Psoas muscle (tissue), 8 donors: ENCODE measurements around the gene AUTS2. TPM values are rescaled to one million over a fixed set of nuclear protein-coding genes. Genes with fewer than 3 reads are reported as not detected.

Source experiments
- ATAC-seq, 4 donors: fragments of 200-7000 bp; cut with Tn5 transposase; one replicate each; pipeline ENCODE4 v1.9.1; 2020; ENCODE audit warnings: moderate library complexity in 3 of 4, mild to moderate bottlenecking in 2 of 4
- DNase-seq, 2 donors: peaks; one replicate each; pipeline ENCODE4 v3.0.0-alpha.2; 2020
- H3K27ac ChIP-seq: fragments of 200-600 bp; one replicate; pipeline ENCODE4 v1.8.0; 2022
- H3K27me3 ChIP-seq, 3 donors: fragments of 200-600 bp in 1 of 3; one replicate each; pipeline versions ENCODE4 v1.6.1 to v1.8.0; 2013 to 2022; ENCODE audit warnings: low read length in 2 of 3, mild to moderate bottlenecking in 2 of 3, moderate library complexity in 1 of 3; ENCODE audit not compliant: insufficient read depth in 3 of 3
- H3K36me3 ChIP-seq, 2 donors: fragments of 200-600 bp in 1 of 2; one replicate each; pipeline versions ENCODE4 v1.6.1 to v1.8.0; 2013 to 2022; ENCODE audit warnings: low read depth in 1 of 2, mild to moderate bottlenecking in 1 of 2, moderate library complexity in 1 of 2; ENCODE audit not compliant: insufficient read depth in 1 of 2
- H3K4me1 ChIP-seq: fragments of 200-600 bp; one replicate; pipeline ENCODE4 v1.8.0; 2022
- H3K4me3 ChIP-seq: fragments of 200-600 bp; one replicate; pipeline ENCODE4 v1.8.0; 2022; ENCODE audit warnings: mild to moderate bottlenecking
- H3K9me3 ChIP-seq: fragments of 200-600 bp; one replicate; pipeline ENCODE4 v1.8.0; 2022
- CTCF ChIP-seq: fragments of 200-600 bp; IDR thresholded peaks from one replicate; pipeline ENCODE4 v1.8.0; 2022; ENCODE audit warnings: antibody characterized with exemption
- WGBS, 3 donors: extraction: QIAGEN DNeasy Blood & Tissue Kit; methylation state at CpG; one replicate each; pipeline versions ENCODE4 v1.1.6 to v1.1.7; 2013; 5-methylcytosine and 5-hydroxymethylcytosine counted together
- intact Hi-C, 2 donors: fragments of 100-400 bp; cut with DNase I; formaldehyde crosslinking; loops; one replicate each; pipeline versions ENCODE4 v1.11.0 to v1.14.2; 2022
- polyA plus RNA-seq, 3 donors: library from polyadenylated mRNA; stranded (reverse); fragments of 200-250 nt; gene quantifications; one replicate each; pipeline ENCODE4 v1.2.3, GENCODE V29; 2013
- total RNA-seq, 4 donors: library from RNA; stranded (reverse); fragmentation: NEBNext Ultra II Directional in 2 of 4; extraction: Animal tissue kit (Norgen Biotek cat#: 25700) in 2 of 4; gene quantifications; one replicate each; pipeline versions ENCODE4 v1.2.1 to v1.2.4, GENCODE V29; 2021 to 2023
- donor health status: healthy with polysubstance abuse.
- donor health status: DM: no; HTN: no; CAD: no; lungs with moderate emphysema.
- donor health status: Bipolar disorder and iron deficiency.
- donor health status: healthy.
- donor health status: DM: yes; HTN: yes; CAD: no.
- donor health status: DM: no; HTN: no; CAD: no.
- donor health status: DM: no; HTN: no; CAD: no.
- donor health status: DM: yes; HTN: yes; CAD: no.

Gene AUTS2
- total and polyA plus RNA-seq, 7 donors, result 5.0 to 33.5 (median 14.3) TPM

DNA sequence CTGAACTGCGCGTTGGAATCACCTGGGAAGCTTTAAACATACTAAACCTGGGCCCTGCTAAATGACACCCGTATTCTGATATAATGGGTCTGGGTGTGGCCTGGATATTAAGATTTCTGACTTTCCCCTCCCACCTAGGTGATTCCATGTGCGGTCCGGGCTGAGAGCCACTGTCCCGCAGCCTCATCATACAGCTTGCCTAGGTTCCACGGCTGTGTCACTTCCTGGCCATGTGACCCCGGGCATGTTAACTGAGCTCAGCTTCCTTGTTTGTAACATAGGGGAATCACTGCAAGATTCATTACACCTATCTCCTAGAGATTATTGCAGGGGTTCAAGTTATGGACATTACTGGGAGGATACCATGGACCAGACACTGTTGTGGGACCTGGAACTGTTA is 1061.0 kb downstream of the AUTS2 start:
- DNase-seq, result no peak
- WGBS, 3 donors, result 90 to 94% (median 92%) methylated on average over 8 of the region's 8 CpGs
- H3K4me1 ChIP-seq, result peaks cover 26% of the 10 kb centered on the region
- no peaks in the 10 kb centered on the region for H3K27me3 ChIP-seq
- no peak for ATAC-seq
- H3K27ac ChIP-seq, result no peak overlapping the region
- H3K9me3 ChIP-seq, result no peaks in the 10 kb centered on the region
- intact Hi-C loops, result loop anchor here in 1 of 2 donors (10.0 kb wide), 1 partner anchor 114 kb away; no protein-coding TSS in a partner anchor
- no peak overlapping the region for H3K4me3 ChIP-seq
- no peak for TF ChIP-seq CTCF
- H3K36me3 ChIP-seq, result no peaks in the 10 kb centered on the region

- no peak for TF ChIP-seq CTCF
- H3K9me3 ChIP-seq, result no peaks in the 10 kb centered on the region
- ATAC-seq (no peak), DNase-seq (no peak)
- intact Hi-C loops, result no loop called here
- H3K4me1 ChIP-seq, result peaks cover 26% of the 10 kb centered on the region
- no peaks in the 10 kb centered on the region for H3K36me3 ChIP-seq
- no peak overlapping the region for H3K27ac ChIP-seq
- no peak overlapping the region for H3K4me3 ChIP-seq
- 90 to 93% (median 92%) methylated on average over 10 of the region's 10 CpGs for WGBS, 3 donors
- H3K27me3 ChIP-seq, result no peaks in the 10 kb centered on the region
These were observed 1062.0 kb downstream of the AUTS2 start for GRCh38 chr7:70660154-70660818.

- intact Hi-C loops, result no loop called here
- no peak for ATAC-seq
- H3K9me3 ChIP-seq, result no peaks in the 10 kb centered on the region
- H3K4me1 ChIP-seq, result peaks cover 21% of the 10 kb centered on the region
- no peaks in the 10 kb centered on the region for H3K27me3 ChIP-seq
- no peak overlapping the region for H3K27ac ChIP-seq
- H3K36me3 ChIP-seq, result no peaks in the 10 kb centered on the region
- no peak for TF ChIP-seq CTCF
- no peak overlapping the region for H3K4me3 ChIP-seq
- no peak for DNase-seq
- 93 to 99% (median 97%) methylated on average over 3 of the region's 3 CpGs for WGBS, 3 donors
These were observed 1062.5 kb downstream of the AUTS2 start for GRCh38 chr7:70660819-70661191.

DNA sequence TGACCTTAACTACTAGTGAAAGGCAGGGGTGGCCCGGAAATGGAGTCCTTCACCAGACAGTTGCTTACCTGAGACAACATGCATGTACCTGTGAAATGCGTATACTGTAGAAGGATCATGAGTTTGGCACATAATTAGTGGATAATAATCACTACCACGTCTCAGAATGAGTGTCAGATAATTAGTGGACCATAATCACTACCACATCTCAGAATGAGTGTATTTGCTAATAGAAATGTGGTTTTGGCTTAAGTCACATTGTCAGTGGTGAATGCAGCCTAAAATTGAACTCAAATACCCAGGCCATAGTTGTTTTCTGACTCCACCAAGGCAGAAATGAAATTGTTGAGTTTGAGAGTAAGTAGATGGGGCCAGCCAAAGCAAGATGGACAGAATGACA is 1065.4 kb downstream of the AUTS2 start:
- no peak for ATAC-seq
- no peak for DNase-seq
- intact Hi-C loops, result no loop called here
- Histone ChIP-seq H3K9me3 (no peaks in the 10 kb centered on the region), H3K36me3 (no peaks in the 10 kb centered on the region), H3K4me3 (no peak overlapping the region), H3K27me3 (no peaks in the 10 kb centered on the region), H3K27ac (no peak overlapping the region), H3K4me1 (peaks cover 11% of the 10 kb centered on the region)
- WGBS, 3 donors, result 63 to 65% (median 64%) methylated on average over 3 of the region's 3 CpGs
- no peak for TF ChIP-seq CTCF

GRCh38 chr7:70665997-70666396 is 1067.7 kb downstream of the AUTS2 start:
- WGBS, 3 donors, result 77 to 97% (median 79%) methylated on average over 2 of the region's 2 CpGs
- ATAC-seq (no peak), DNase-seq (no peak)
- intact Hi-C loops, result no loop called here
- no peaks in the 10 kb centered on the region for H3K36me3 ChIP-seq
- no peak overlapping the region for H3K27ac ChIP-seq
- TF ChIP-seq CTCF, result no peak
- H3K9me3 ChIP-seq, result no peaks in the 10 kb centered on the region
- peaks cover 17% of the 10 kb centered on the region for H3K4me1 ChIP-seq
- no peak overlapping the region for H3K4me3 ChIP-seq
- no peaks in the 10 kb centered on the region for H3K27me3 ChIP-seq
